Astrocyte of the cerebellum (primary cell): Measurements from ENCODE around the gene HLA-DOB.

Experiments
- DNase-seq: peaks from one replicate; pipeline ENCODE4 v3.0.0-alpha.2; 2011; ENCODE audit warnings: low read depth
- H3K4me3 ChIP-seq: 2 replicates; pipeline ENCODE4 v1.5.1; 2011; ENCODE audit warnings: mild to moderate bottlenecking, low read depth, low read length, moderate library complexity
- CTCF ChIP-seq: IDR thresholded peaks from 2 replicates; pipeline ENCODE4 v1.5.1; 2012; ENCODE audit warnings: low read length, low read depth, moderate library complexity, mild to moderate bottlenecking; ENCODE audit errors: missing control alignments
- in situ Hi-C: cut with HindIII; loops from 2 replicates; pipeline ENCODE4 v1.10.0; 2017; ENCODE audit warnings: low sequenced_read_pairs

HLA-DOB gene

DNA sequence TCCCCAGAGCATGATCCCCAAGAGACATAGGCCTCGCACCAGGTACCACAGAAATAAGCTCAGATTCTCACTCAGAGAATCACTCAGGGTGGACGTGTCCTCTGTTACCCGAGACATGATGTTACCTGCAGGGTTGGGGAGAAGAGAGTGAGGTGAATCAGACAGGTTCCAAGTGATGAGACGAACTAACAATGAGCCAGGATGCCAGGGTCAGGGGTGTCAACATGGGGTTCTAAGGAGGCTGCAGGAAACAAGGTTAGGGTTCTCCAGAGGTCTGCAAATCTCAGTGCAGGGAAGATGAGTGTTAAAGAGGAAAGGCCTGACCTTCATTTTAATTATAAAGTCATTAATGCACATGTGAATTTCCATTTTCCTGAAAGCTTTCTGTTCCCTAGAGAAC lies 34.2 kb upstream of the HLA-DOB start:
- no peak for DNase-seq
- in situ Hi-C loops: no loop called here
- no peak for TF ChIP-seq CTCF
- H3K4me3 ChIP-seq: no peak overlapping the region

GRCh38 chr6:32849126-32849525 lies 32.3 kb upstream of the HLA-DOB start:
- in situ Hi-C loops: loop anchor here (10.0 kb wide), 1 partner anchor 126 kb away; no protein-coding TSS in a partner anchor
- no peak overlapping the region for H3K4me3 ChIP-seq
- DNase-seq: no peak
- no peak for TF ChIP-seq CTCF

DNA sequence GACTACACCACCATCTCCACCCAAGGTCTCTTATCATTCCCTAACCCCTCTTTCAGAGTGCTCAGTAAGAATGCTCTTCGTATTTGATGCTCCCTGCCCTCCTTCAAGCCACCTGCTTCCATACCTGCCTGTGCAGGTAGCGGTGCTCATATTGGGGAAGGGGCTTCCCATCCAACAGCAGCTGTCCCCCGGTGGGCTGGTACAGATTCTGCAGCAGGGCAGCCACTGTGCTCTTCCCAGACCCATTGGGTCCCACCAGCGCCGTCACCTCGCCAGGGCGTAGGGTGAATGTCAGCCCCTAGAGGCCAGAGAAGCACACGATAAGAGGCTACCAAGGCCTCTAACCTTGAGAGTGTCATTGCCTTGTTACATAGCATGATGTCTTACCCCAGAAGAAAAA lies 31.0 kb upstream of the HLA-DOB start:
- in situ Hi-C loops: loop anchor here (10.0 kb wide), 1 partner anchor 127 kb away; no protein-coding TSS in a partner anchor
- no peak overlapping the region for H3K4me3 ChIP-seq
- DNase-seq: no peak
- TF ChIP-seq CTCF: no peak

- in situ Hi-C loops: loop anchor here (10.0 kb wide), 1 partner anchor 128 kb away; no protein-coding TSS in a partner anchor
- DNase-seq: no peak
- no peak for TF ChIP-seq CTCF
- H3K4me3 ChIP-seq: no peak overlapping the region
Measured at GRCh38 chr6:32847004-32847403, 30.2 kb upstream of the HLA-DOB start.

DNA sequence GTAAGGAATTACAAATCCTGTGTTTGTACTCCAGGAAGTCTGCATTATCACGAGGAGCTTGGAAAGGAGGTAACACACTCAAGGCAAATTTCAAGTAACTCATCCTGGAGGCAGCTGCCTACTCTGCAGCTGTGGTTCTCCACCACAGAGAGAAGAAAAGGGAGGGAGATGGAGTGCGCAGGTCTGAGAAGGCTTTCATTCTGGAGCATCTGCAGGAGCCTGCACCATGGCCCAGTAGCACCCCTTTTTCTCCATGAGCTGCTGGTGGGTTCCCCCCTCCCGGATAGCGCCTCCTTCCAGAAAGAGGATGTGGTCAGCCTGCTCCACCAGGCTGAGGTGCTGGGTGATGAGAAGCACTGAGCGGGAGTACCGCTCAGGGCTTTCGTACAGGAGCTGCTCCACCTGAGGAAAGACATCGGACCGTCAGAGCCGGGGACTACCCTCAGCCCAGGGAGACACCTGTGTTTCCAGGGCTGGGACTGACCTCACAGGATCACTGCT lies 28.6 kb upstream of the HLA-DOB start:
- H3K4me3 ChIP-seq: no peak overlapping the region
- no peak for TF ChIP-seq CTCF
- in situ Hi-C loops: loop anchor here (10.0 kb wide), 1 partner anchor 129 kb away; no protein-coding TSS in a partner anchor
- DNase-seq: no peak

DNA sequence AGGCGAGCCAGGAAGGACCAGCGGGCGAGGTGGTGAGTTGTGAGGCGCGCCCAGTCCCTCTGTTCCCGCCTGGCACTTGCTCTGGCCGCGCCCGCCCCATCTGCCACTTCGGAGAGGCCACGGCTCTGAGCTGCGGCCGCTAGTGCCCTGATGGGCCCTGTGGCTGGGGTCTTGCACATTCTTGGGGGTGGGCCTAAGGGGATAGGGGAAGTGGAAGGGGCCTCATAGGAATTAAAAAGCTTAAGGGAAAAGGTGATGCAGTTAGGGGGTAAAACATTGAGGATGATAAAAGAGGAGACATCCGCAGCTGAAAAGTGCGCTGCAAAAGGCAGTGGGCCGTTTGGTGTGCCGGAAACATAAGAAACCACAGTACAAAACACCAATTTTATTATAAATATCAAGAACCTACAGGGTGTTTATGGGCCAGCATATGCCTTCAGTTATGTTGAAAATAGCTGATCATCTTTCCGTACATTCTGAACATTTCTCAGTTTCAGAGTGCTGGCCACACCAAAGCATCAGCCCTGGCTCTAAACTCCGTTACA lies 28.1 kb upstream of the HLA-DOB start:
- no peak for DNase-seq
- TF ChIP-seq CTCF: no peak
- in situ Hi-C loops: loop anchor here (10.0 kb wide), 1 partner anchor 130 kb away; no protein-coding TSS in a partner anchor
- H3K4me3 ChIP-seq: peak overlapping the region; percentile 81
